Mesendoderm (in vitro differentiated cells): ENCODE data around the gene ACMSD.
"Not testable (repeated sequence)": the region's sequence is repeated elsewhere in the genome, so short reads cannot be mapped to it uniquely, and the experiment has no call there.

Source experiments
- DNase-seq: peaks from one replicate; pipeline ENCODE4 v3.0.0; 2013
- H2AK5ac ChIP-seq: 2 replicates; pipeline ENCODE4 v1.6.1; 2013; ENCODE audit warnings: low read length, inconsistent platforms
- H2BK120ac ChIP-seq: 2 replicates; pipeline ENCODE4 v1.6.1; 2013; ENCODE audit warnings: low read depth, mild to moderate bottlenecking, low read length, moderate library complexity, mixed read lengths
- H2BK15ac ChIP-seq: replicated peaks from 2 replicates; pipeline ENCODE4 v1.6.1; 2013; ENCODE audit warnings: low read depth, mild to moderate bottlenecking, moderate library complexity
- H2BK5ac ChIP-seq: 2 replicates; pipeline ENCODE4 v1.6.1; 2013; ENCODE audit warnings: low read length, inconsistent platforms
- H3K18ac ChIP-seq: 2 replicates; pipeline ENCODE4 v1.6.1; 2013; ENCODE audit warnings: mild to moderate bottlenecking, low read length, mixed read lengths
- H3K23ac ChIP-seq: one replicate; pipeline ENCODE4 v1.6.1; 2013; ENCODE audit warnings: low read length
- H3K27ac ChIP-seq: 2 replicates; pipeline ENCODE4 v1.5.1; 2013; ENCODE audit warnings: low read depth, mild to moderate bottlenecking, inconsistent platforms, low read length, moderate library complexity
- H3K27me3 ChIP-seq: 2 replicates; pipeline ENCODE4 v1.6.1; 2013; ENCODE audit warnings: low read length, control low read depth, mild to moderate bottlenecking, inconsistent platforms; ENCODE audit not compliant: insufficient read depth, poor library complexity
- H3K36me3 ChIP-seq: 2 replicates; pipeline ENCODE4 v1.6.1; 2013; ENCODE audit warnings: low read length, inconsistent platforms; ENCODE audit not compliant: control insufficient read depth, insufficient read depth
- H3K4ac ChIP-seq: one replicate; pipeline ENCODE4 v1.6.1; 2013; ENCODE audit warnings: low read depth, mild to moderate bottlenecking, low read length, moderate library complexity
- H3K4me1 ChIP-seq: 2 replicates; pipeline ENCODE4 v1.6.1; 2013; ENCODE audit warnings: low read depth, low read length, inconsistent platforms; ENCODE audit not compliant: control insufficient read depth
- H3K4me2 ChIP-seq: 2 replicates; pipeline ENCODE4 v1.6.1; 2013; ENCODE audit warnings: low read length
- H3K4me3 ChIP-seq: 2 replicates; pipeline ENCODE4 v1.5.1; 2013; ENCODE audit warnings: mild to moderate bottlenecking, low read length
- H3K56ac ChIP-seq: one replicate; pipeline ENCODE4 v1.6.1; 2013; ENCODE audit warnings: low read length
- H3K79me1 ChIP-seq: 2 replicates; pipeline ENCODE4 v1.6.1; 2013; ENCODE audit warnings: low read length, inconsistent platforms
- H3K79me2 ChIP-seq: 2 replicates; pipeline ENCODE4 v1.6.1; 2013; ENCODE audit warnings: mild to moderate bottlenecking, low read length; ENCODE audit not compliant: control insufficient read depth, insufficient read depth
- H3K9ac ChIP-seq: 2 replicates; pipeline ENCODE4 v1.6.1; 2013; ENCODE audit warnings: low read length, inconsistent platforms
- H4K5ac ChIP-seq: one replicate; pipeline ENCODE4 v1.6.1; 2013; ENCODE audit warnings: low read length
- H4K8ac ChIP-seq: one replicate; pipeline ENCODE4 v1.6.1; 2013; ENCODE audit warnings: low read depth, mild to moderate bottlenecking, control low read depth, low read length, moderate library complexity
- WGBS: extraction: QIAGEN DNeasy Blood & Tissue Kit; methylation state at CpG from one replicate; pipeline ENCODE4 v1.1.7; 2013; ENCODE audit warnings: low lambda C conversion rate, missing lambda C conversion rate; ENCODE audit not compliant: insufficient coverage; ENCODE audit errors: extremely low coverage; 5-methylcytosine and 5-hydroxymethylcytosine counted together

The ACMSD gene

DNA sequence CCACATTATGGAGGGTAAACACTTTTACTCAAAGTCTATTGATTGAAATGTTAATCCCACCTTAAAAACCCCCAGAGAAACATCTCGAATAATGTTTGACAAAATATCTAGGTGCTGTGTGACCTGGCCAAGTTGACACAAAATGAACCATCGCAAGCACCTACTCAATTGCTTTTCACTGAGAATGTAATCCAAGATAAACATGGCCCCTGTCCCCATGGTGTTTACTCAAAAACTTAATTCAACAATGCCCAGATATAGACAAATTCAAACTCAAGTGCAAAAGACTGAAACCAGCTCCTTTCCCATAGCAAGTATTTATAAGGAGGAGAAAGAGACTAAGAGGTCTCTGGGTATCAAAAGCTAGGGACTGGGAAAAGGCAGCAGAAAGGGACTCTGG, 15.0 kb upstream of the ACMSD start:
- Histone ChIP-seq H3K9ac (no peak overlapping the region), H3K4ac (no peak overlapping the region), H4K8ac (no peak overlapping the region), H3K23ac (no peak overlapping the region), H3K27me3 (no peaks in the 10 kb centered on the region), H3K27ac (no peak overlapping the region), H2BK5ac (no peak overlapping the region), H4K5ac (no peak overlapping the region), H3K79me1 (no peaks in the 10 kb centered on the region), H2BK15ac (no peak overlapping the region), H3K36me3 (no peaks in the 10 kb centered on the region), H3K18ac (no peak overlapping the region), H3K4me3 (no peak overlapping the region), H3K4me1 (no peaks in the 10 kb centered on the region), H2AK5ac (no peak overlapping the region), H3K79me2 (no peaks in the 10 kb centered on the region), H3K4me2 (no peak overlapping the region), H3K56ac (no peak overlapping the region), H2BK120ac (no peak overlapping the region)
- DNase-seq, result no peak
- no CpG with 5 or more reads among the region's 2 CpGs for WGBS

DNA sequence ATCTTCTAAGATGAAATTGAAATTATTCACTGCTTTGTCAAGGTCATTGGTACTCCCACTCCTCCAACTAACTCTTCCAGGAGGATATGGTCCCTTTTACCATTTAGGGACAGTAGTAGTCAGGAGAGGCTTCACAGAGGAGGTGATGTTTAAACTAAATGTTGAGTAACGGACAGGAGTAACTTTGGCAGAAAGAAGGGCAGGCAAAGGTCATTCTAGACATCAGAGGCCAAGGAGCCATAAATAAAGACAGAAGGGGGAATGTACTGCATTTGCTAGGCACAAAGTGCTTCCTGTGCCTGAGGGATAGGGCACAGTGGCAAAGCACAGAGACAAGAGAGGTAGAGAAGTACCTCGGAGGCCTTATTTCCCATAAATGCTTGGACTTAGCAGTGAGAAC, 14.6 kb upstream of the ACMSD start:
- Histone ChIP-seq H2AK5ac (no peak overlapping the region), H3K4me2 (no peak overlapping the region), H3K9ac (no peak overlapping the region), H2BK120ac (no peak overlapping the region), H3K4me3 (no peak overlapping the region), H3K4ac (no peak overlapping the region), H3K27ac (no peak overlapping the region), H3K79me1 (no peaks in the 10 kb centered on the region), H4K5ac (no peak overlapping the region), H3K56ac (no peak overlapping the region), H3K79me2 (no peaks in the 10 kb centered on the region), H3K36me3 (no peaks in the 10 kb centered on the region), H3K4me1 (no peaks in the 10 kb centered on the region), H4K8ac (no peak overlapping the region), H2BK5ac (no peak overlapping the region), H2BK15ac (no peak overlapping the region), H3K27me3 (no peaks in the 10 kb centered on the region), H3K23ac (no peak overlapping the region), H3K18ac (no peak overlapping the region)
- no CpG with 5 or more reads among the region's 2 CpGs for WGBS
- no peak for DNase-seq

DNA sequence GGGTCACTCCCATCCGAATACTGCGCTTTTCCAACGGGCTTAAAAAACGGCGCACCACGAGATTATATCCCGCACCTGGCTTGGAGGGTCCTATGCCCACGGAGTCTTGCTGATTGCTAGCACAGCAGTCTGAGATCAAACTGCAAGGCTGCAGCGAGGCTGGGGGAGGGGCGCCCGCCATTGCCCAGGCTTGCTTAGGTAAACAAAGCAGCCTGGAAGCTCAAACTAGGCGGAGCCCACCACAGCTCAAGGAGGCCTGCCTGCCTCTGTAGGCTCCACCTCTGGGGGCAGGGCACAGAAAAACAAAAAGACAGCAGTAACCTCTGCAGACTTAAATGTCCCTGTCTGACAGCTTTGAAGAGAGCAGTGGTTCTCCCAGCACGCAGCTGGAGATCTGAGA, 12.7 kb upstream of the ACMSD start:
- not testable (repeated sequence) for H3K9ac ChIP-seq, H2AK5ac ChIP-seq, DNase-seq, H3K4me3 ChIP-seq, H3K36me3 ChIP-seq, H2BK5ac ChIP-seq, H3K79me1 ChIP-seq, H3K27me3 ChIP-seq, H2BK120ac ChIP-seq, H4K8ac ChIP-seq, H3K79me2 ChIP-seq, H3K23ac ChIP-seq, H4K5ac ChIP-seq, H3K4ac ChIP-seq, H3K4me1 ChIP-seq, H3K4me2 ChIP-seq, H3K27ac ChIP-seq, H3K56ac ChIP-seq, H3K18ac ChIP-seq, H2BK15ac ChIP-seq
- WGBS, result no CpG with 5 or more reads among the region's 13 CpGs

DNA sequence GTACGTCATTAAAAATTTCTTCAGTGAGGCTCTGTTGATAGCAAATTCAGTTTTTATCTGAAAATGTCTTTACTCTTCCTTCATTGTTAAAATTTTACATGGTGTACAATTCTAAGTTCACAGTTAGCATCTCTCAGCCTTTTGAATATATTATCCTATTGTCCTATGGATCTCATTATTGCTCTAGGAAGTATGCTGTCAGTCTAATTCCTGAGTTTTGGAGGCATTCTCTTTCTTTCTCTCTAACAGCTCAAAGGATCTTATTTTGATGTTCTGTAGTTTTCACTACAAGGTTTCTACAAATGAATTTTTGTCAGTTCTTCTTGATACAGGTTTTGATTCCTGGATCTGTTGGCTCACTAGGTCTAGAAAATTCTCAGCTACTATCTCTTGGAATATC, 2.9 kb upstream of the ACMSD start:
- H2BK5ac ChIP-seq, result no peak overlapping the region
- no peak overlapping the region for H4K8ac ChIP-seq
- H3K18ac ChIP-seq, result no peak overlapping the region
- H4K5ac ChIP-seq, result no peak overlapping the region
- H3K56ac ChIP-seq, result no peak overlapping the region
- H2BK15ac ChIP-seq, result no peak overlapping the region
- no peak overlapping the region for H2BK120ac ChIP-seq
- no peak for DNase-seq
- H3K23ac ChIP-seq, result no peak overlapping the region
- no peaks in the 10 kb centered on the region for H3K79me1 ChIP-seq
- H3K4me1 ChIP-seq, result no peaks in the 10 kb centered on the region
- no peak overlapping the region for H3K4me3 ChIP-seq
- no peak overlapping the region for H3K9ac ChIP-seq
- no peak overlapping the region for H3K4me2 ChIP-seq
- no peaks in the 10 kb centered on the region for H3K27me3 ChIP-seq
- H3K4ac ChIP-seq, result no peak overlapping the region
- no CpG with 5 or more reads among the region's 1 CpG for WGBS
- H3K27ac ChIP-seq, result no peak overlapping the region
- H3K36me3 ChIP-seq, result no peaks in the 10 kb centered on the region
- H2AK5ac ChIP-seq, result no peak overlapping the region
- no peaks in the 10 kb centered on the region for H3K79me2 ChIP-seq

DNA sequence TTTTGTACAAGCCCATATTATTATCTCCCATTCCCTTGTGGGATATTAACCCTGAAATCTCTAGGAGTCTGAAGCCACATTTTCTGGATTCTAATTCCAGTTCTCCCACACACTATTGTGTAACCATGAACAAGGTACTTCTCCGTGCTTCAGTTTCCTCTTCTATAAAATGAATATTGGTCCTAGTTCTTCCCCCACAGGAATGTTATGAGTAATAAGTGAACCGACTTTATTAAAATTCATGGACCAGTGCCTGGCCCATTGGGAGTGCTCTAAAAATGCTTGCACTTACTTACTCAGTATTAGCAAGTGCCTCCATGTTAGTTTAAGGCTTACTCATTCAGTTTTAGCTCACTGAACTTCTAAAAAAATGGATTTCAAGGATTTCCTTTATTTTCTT, 1.4 kb upstream of the ACMSD start:
- H3K56ac ChIP-seq, result no peak overlapping the region
- H3K79me2 ChIP-seq, result no peaks in the 10 kb centered on the region
- H3K27me3 ChIP-seq, result no peaks in the 10 kb centered on the region
- no peak overlapping the region for H3K18ac ChIP-seq
- no peak overlapping the region for H4K8ac ChIP-seq
- no peak overlapping the region for H3K9ac ChIP-seq
- H2BK5ac ChIP-seq, result no peak overlapping the region
- no peak overlapping the region for H2AK5ac ChIP-seq
- no peak overlapping the region for H3K4ac ChIP-seq
- no peak overlapping the region for H3K4me3 ChIP-seq
- H3K4me2 ChIP-seq, result no peak overlapping the region
- no peaks in the 10 kb centered on the region for H3K36me3 ChIP-seq
- no peak overlapping the region for H2BK120ac ChIP-seq
- no peaks in the 10 kb centered on the region for H3K79me1 ChIP-seq
- H2BK15ac ChIP-seq, result no peak overlapping the region
- H3K27ac ChIP-seq, result no peak overlapping the region
- no CpG with 5 or more reads among the region's 2 CpGs for WGBS
- no peak overlapping the region for H4K5ac ChIP-seq
- DNase-seq, result no peak
- no peaks in the 10 kb centered on the region for H3K4me1 ChIP-seq
- H3K23ac ChIP-seq, result no peak overlapping the region

DNA sequence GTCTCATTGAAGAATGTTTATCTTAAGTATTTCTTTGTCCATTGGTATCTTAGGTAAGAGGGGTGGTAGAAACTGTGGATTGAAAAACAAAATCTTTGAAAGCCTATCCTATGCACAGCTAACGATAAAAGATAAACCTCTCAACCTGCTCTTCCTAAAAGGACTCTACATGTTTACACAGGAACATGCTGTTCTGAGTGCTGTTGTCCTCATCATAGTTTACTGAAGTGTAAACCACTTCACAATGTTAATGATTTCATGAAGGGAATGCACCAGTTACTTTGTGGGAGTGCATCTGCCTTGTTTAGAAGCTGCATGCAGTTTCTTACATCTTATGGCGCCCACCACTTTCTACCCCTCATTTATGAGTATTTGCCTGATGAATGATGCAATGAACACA, 1.2 kb downstream of the ACMSD start:
- Histone ChIP-seq H4K5ac (no peak overlapping the region), H2AK5ac (no peak overlapping the region), H3K79me1 (no peaks in the 10 kb centered on the region), H3K4ac (no peak overlapping the region), H3K36me3 (no peaks in the 10 kb centered on the region), H4K8ac (no peak overlapping the region), H3K9ac (no peak overlapping the region), H3K18ac (no peak overlapping the region), H2BK15ac (no peak overlapping the region), H3K23ac (no peak overlapping the region), H2BK5ac (no peak overlapping the region), H3K27me3 (no peaks in the 10 kb centered on the region), H3K4me1 (no peaks in the 10 kb centered on the region), H3K79me2 (no peaks in the 10 kb centered on the region), H3K27ac (no peak overlapping the region), H2BK120ac (no peak overlapping the region), H3K4me3 (no peak overlapping the region), H3K56ac (no peak overlapping the region), H3K4me2 (no peak overlapping the region)
- no CpG with 5 or more reads among the region's 2 CpGs for WGBS
- no peak for DNase-seq
